Measurements from ENCODE around the gene DOCK9.

DOCK9 gene

DNA sequence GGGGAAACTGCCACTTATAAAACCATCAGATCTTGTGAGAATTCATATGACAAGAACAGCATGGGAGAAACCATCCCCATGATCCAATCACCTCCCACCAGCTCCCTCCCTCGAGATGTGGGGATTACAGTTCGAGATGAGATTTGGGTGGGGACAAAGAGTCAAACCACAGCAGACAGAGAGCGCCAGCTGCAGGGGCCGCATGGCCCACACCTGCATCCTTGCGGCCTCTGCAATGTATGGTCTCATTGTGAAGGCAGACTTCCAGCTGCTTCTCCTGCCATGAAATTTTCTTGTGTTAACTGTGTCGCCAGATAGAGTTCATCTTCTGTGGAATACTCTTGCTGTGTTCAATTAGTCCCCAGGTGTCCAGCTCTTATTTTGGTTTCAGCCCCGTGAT lies 208.1 kb downstream of the DOCK9 start:
- TF ChIP-seq, protein P1, sequence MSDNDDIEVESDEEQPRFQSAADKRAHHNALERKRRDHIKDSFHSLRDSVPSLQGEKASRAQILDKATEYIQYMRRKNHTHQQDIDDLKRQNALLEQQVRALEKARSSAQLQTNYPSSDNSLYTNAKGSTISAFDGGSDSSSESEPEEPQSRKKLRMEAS (IDR thresholded peaks at IDR 0.05) = no peak
- TF ChIP-seq EGR1 (IDR thresholded peaks at IDR 0.05) = no peak
- no peak for TF ChIP-seq EP300 (IDR thresholded peaks at IDR 0.05; ENCODE audit: borderline replicate concordance)
- no peak for TF ChIP-seq NFIC (IDR thresholded peaks at IDR 0.05)
- no peak for TF ChIP-seq CREB1 (IDR thresholded peaks at IDR 0.05; ENCODE audit: low read depth)
- TF ChIP-seq TEAD4 (IDR thresholded peaks at IDR 0.05) = no peak
- no peak for TF ChIP-seq ZBTB7A (IDR thresholded peaks at IDR 0.05; ENCODE audit: low read depth)

DNA sequence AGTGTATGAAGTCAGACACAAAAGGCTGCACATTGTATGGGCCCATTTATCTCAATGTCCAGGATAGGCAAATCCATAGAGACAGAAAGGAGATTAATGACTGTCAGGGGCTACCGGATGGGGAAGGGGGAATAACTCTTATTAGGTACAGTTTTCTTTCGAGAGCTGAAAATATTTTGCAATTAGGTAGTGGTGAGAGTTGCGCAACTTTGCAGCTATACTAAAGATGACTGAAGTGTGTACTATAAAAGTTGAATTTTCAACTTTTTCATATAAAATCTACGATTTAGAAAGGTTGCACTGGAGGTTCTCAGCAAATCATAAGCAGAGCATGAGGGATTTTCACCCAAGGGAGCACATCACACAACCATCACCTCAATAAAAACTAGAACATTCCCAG lies 209.3 kb downstream of the DOCK9 start:
- TF ChIP-seq NFIC (IDR thresholded peaks at IDR 0.05) (no peak), ZBTB7A (IDR thresholded peaks at IDR 0.05; ENCODE audit: low read depth) (no peak), CEBPB (IDR thresholded peaks at IDR 0.05) (peak; percentile 88)

DNA sequence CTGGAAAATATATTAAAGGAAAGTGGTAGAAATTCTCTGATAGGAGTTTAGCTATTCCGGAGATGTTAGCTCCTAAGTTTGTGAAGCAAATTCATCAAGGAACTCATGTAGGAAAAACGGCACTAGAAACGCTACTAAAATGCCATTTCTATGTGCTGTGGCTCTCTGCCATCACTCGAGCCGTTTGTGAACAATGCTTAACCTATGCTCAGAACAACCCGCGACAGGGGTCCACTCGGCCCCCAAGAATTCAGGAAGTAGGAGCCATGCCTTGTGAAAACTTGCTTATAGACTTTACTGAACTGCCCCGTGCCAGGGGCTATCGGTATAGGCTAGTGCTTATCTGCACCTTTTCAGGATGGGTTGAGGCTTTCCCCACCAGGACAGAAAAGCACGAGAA lies 211.2 kb downstream of the DOCK9 start:
- TF ChIP-seq TCF12 (IDR thresholded peaks at IDR 0.05; ENCODE audit: low read depth) = no peak
- TF ChIP-seq CEBPB (IDR thresholded peaks at IDR 0.05) = no peak

DNA sequence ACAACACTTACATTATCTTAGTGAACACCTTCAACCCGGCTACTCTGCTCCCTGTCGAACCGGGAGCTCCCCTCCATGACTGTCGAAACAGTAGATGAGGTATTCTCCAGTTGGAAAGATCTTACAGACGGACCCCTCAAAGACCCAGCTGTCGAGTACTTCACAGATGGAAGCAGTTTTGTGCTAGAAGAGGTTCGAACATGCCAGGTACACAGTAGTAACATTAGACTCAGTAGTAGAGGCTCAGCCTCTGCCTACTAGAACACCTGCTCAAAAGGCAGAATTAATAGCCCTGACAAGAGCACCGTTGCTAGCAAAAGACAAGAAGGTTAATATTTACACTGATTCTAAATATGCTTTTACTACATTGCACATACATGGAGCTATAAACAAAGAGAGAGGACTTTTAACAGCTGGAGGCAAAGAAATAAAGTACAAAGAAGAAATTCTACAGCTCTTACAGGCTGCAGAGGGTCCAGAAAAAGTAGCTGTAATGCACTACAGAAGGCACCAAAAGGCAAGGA lies 211.8 kb downstream of the DOCK9 start:
- TF ChIP-seq ZBTB7A (IDR thresholded peaks at IDR 0.05; ENCODE audit: low read depth) = no peak

DNA sequence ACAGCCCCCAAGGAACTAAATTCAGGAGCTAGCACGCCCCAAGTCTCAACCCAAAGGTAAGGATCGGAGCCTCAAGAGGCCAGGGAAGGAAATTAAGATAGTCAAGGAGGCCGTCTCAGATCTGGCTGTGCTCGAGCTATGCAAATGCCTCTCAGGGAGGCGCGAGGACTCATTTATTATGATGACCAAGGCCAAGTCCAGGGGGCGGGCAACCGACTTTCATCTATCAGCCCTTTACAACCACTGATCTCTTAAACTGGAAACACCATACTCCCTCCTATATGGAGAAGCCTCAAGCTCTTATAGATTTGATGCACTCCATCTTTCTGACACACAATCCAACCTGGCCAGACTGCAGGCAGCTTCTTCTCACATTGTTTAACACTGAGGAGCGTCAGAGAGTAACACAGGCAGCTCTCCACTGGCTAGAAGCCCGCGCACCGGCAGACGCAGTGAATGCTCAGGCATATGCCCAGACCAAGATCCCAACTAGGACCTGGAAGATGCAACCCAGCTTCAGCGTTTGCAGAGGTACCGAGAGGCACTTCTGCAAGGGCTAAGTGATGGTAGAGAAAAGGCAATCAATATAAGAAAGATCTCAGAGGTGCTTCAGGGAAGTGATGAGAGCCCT lies 215.8 kb downstream of the DOCK9 start:
- TF ChIP-seq, protein P1 (IDR thresholded peaks at IDR 0.05) = no peak

DNA sequence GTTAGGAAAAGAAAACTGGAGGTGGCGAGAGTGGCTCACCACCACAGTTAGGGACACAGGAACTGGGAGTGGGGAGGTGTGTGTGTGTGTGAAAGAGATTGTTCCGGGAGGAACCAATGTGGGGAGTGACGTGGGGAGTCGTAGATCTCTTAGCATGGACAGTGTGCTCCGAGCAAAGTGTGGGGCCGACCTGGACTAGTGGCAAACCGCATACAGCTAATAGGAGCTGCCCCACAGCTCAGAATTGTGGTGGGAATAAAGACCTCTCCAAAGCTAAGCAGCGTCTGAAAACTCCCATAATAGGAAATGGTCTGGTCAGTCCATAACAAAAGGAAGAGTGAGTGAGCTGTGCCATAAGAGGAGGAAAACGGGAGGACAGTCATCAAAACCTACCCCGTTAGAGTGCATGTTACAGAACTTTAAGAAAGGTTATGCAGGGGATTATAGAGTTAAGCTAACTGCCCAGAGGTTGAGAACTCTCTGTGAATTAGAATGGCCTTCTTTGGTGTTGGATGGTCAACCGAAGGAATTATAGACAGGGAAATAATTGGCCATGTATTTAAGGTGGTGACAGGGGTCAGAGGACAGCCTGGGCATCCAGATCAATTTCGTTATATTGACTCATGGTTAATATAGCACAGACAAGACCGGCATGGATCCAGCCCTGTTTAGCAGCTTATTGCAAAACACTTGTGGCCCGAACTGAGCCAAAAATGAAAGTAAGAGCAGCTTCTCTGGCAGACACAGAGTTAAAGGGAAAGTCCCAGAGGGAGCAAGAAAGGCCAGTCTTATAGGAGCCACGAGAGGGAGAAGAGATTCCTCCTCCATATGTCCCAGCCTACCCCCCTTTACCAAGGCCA lies 216.5 kb downstream of the DOCK9 start:
- TF ChIP-seq TCF12 (IDR thresholded peaks at IDR 0.05; ENCODE audit: low read depth) (no peak), CEBPB (IDR thresholded peaks at IDR 0.05) (no peak)
- TF ChIP-seq, protein P2, sequence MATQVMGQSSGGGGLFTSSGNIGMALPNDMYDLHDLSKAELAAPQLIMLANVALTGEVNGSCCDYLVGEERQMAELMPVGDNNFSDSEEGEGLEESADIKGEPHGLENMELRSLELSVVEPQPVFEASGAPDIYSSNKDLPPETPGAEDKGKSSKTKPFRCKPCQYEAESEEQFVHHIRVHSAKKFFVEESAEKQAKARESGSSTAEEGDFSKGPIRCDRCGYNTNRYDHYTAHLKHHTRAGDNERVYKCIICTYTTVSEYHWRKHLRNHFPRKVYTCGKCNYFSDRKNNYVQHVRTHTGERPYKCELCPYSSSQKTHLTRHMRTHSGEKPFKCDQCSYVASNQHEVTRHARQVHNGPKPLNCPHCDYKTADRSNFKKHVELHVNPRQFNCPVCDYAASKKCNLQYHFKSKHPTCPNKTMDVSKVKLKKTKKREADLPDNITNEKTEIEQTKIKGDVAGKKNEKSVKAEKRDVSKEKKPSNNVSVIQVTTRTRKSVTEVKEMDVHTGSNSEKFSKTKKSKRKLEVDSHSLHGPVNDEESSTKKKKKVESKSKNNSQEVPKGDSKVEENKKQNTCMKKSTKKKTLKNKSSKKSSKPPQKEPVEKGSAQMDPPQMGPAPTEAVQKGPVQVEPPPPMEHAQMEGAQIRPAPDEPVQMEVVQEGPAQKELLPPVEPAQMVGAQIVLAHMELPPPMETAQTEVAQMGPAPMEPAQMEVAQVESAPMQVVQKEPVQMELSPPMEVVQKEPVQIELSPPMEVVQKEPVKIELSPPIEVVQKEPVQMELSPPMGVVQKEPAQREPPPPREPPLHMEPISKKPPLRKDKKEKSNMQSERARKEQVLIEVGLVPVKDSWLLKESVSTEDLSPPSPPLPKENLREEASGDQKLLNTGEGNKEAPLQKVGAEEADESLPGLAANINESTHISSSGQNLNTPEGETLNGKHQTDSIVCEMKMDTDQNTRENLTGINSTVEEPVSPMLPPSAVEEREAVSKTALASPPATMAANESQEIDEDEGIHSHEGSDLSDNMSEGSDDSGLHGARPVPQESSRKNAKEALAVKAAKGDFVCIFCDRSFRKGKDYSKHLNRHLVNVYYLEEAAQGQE (IDR thresholded peaks at IDR 0.05; ENCODE audit: low read depth) = no peak

DNA sequence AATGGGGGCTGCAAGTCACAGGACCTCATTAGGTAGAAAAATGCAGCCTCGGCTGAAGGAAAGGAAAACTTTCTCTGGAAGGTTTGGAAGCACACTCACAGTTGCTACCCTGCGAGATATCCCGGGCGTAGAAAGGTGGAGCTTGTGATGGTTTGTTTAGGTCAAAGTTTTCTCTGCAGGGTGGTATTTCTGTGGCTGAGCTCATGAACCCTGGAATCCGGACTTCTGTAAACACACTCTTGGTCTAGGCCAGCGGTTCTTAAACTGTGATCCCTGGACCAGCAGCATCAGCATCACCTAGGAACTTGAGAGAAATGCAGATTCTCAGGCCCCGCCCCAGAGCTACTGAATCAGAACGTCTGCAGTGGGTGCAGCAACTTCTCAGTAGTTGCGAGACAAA lies 222.1 kb downstream of the DOCK9 start:
- TF ChIP-seq EP300 (IDR thresholded peaks at IDR 0.05; ENCODE audit: borderline replicate concordance) (no peak), CREB1 (IDR thresholded peaks at IDR 0.05; ENCODE audit: low read depth) (no peak), ZBTB7A (IDR thresholded peaks at IDR 0.05; ENCODE audit: low read depth) (no peak), EGR1 (IDR thresholded peaks at IDR 0.05) (no peak), TEAD4 (IDR thresholded peaks at IDR 0.05) (no peak), FOXM1 (IDR thresholded peaks at IDR 0.05; ENCODE audit: borderline replicate concordance, low read depth) (no peak)
- TF ChIP-seq, protein P1 (IDR thresholded peaks at IDR 0.05) = no peak

DNA sequence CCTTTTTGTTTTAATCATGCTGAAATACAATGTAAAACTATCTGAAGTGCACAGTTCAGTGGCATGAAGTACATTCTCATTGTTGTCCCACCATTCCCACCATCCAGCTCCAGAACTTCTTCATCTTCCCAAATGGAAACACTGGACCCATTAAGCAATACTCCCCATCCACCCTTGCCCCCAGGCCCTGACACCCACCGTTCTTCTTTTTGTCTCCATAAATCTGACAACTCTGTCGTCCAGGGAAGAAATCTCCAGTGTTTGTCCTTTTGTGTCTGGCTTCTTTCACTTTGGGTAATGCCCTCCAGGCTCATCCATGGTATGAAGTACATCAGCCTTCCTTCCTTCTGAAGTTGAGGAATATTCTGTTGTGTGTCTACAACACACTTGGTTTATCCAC lies 222.7 kb downstream of the DOCK9 start:
- TF ChIP-seq TEAD4 (IDR thresholded peaks at IDR 0.05) (no peak), YY1 (IDR thresholded peaks at IDR 0.05; ENCODE audit: low read depth) (no peak), CREB1 (IDR thresholded peaks at IDR 0.05; ENCODE audit: low read depth) (no peak), EP300 (IDR thresholded peaks at IDR 0.05; ENCODE audit: borderline replicate concordance) (no peak), CEBPB (IDR thresholded peaks at IDR 0.05) (no peak), FOXM1 (IDR thresholded peaks at IDR 0.05; ENCODE audit: borderline replicate concordance, low read depth) (no peak), TAF1 (IDR thresholded peaks at IDR 0.05; ENCODE audit: low read depth) (no peak), TCF12 (IDR thresholded peaks at IDR 0.05; ENCODE audit: low read depth) (no peak), EGR1 (IDR thresholded peaks at IDR 0.05) (no peak), ZBTB7A (IDR thresholded peaks at IDR 0.05; ENCODE audit: low read depth) (no peak), NFIC (IDR thresholded peaks at IDR 0.05) (no peak), RAD21 (IDR thresholded peaks at IDR 0.05; ENCODE audit: low read depth) (no peak)
- TF ChIP-seq, protein P3, sequence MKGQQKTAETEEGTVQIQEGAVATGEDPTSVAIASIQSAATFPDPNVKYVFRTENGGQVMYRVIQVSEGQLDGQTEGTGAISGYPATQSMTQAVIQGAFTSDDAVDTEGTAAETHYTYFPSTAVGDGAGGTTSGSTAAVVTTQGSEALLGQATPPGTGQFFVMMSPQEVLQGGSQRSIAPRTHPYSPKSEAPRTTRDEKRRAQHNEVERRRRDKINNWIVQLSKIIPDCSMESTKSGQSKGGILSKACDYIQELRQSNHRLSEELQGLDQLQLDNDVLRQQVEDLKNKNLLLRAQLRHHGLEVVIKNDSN (IDR thresholded peaks at IDR 0.05) = no peak
- TF ChIP-seq, protein P2 (IDR thresholded peaks at IDR 0.05; ENCODE audit: low read depth) = no peak
- TF ChIP-seq, protein P1 (IDR thresholded peaks at IDR 0.05) = no peak
